ENCODE measurements around the gene KDM8. TPM values are rescaled to one million over a fixed set of nuclear protein-coding genes. Genes with fewer than 3 reads are reported as not detected.

The KDM8 gene
- total RNA-seq, 4 donors from 2014 or later, result 4.4 to 14.2 (median 9.2) TPM

DNA sequence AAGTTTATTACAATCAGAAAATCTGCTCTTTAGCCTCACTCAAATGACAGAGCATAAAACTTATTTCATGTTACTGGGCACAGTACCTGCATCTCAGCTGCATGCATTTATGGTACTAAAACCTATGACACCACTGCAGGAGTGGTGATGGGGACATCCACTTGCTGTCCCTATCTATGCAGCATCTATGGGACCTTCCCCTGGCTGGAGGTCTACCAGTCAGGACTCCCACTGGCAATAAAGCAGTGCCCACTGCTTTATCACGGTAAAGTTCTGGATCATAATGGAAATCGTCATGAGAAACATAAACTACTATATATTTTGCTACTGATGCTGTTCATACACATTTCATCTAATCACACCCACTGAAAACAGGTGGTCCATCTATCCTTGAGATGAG lies 39.1 kb downstream of the KDM8 start:
- Histone ChIP-seq H3K4me1 (peaks cover 45 to 93% (median 52%) of the 10 kb centered on the region in 4 donors), H3K9me3 (no peaks in the 10 kb centered on the region), H3K4me3 (peak overlapping the region in 2 of 4 donors; percentile 9 to 13), H3K27me3 (no peaks in the 10 kb centered on the region), H3K27ac (peak overlapping the region; percentile 77 to 90 (median 82)), H3K36me3 (no peaks in the 10 kb centered on the region)
- in situ Hi-C loops (cut with MboI; ENCODE audit: low pct_ligation_motif_present in 1 of 4, low pct_unique_long_range_greater_than_20kb in 1 of 4, low sequenced_read_pairs in 3 of 4) (loop anchor here in 2 of 4 donors (25.0 kb wide), 1 partner anchor 95 kb away; no protein-coding TSS in a partner anchor), intact Hi-C loops (cut with DNase I; ENCODE audit: low total_unique reads) (loop anchor here (5.0 kb wide), 1 partner anchor 75 kb away; no protein-coding TSS in a partner anchor)
- WGBS, 2 donors (ENCODE audit: low coverage in 1 of 2), result 43 to 50% methylated on average over 2 of the region's 2 CpGs
- no peak for TF ChIP-seq EP300 (IDR thresholded peaks at IDR 0.05; ENCODE audit: low read depth)
- TF ChIP-seq POLR2AphosphoS5 (IDR thresholded peaks at IDR 0.05), result peak in 1 of 3 donors; percentile 19
- no peak for DNase-seq

DNA sequence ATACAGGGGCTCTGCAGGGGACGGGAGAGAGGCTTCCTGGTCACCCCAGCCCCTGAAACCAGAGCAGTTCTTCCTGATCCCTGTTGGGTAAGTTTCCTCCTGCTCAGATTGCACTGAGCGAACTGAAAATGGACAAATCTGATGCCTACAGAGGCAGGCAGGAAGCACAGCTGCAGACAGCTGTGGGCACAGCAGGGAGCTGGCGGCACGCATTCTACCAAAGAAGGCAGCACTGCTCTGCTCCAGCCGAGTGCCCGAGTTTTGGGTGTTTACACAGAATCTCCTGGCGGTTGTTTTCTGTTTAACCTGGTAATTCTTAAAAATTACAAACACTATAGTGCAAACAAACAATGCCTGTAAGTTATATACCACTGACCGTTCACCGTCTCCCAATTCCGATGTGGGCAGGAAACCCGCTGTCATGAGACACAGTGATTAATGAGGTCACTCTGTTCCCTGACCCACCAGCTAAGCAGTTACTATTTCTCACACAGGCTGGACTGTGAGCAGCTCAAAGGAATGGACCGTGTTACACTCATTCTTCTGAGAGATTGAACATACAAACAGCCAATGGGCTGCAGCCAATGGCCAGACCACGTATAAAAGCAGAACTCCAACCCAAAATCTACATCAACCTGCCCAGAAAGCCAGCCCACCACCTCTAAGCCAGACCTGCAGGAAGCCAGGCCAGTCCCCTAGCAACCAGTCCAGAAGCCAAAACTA lies 39.7 kb downstream of the KDM8 start:
- peaks cover 39 to 87% (median 49%) of the 10 kb centered on the region in 4 donors for H3K4me1 ChIP-seq
- intact Hi-C loops (cut with DNase I; ENCODE audit: low total_unique reads), result loop anchor here (5.0 kb wide), 1 partner anchor 74 kb away; no protein-coding TSS in a partner anchor
- no peaks in the 10 kb centered on the region for H3K9me3 ChIP-seq
- DNase-seq, result no peak
- H3K27me3 ChIP-seq, result no peaks in the 10 kb centered on the region
- peak; percentile 33 to 65 (median 50) for TF ChIP-seq POLR2AphosphoS5 (IDR thresholded peaks at IDR 0.05)
- TF ChIP-seq POLR2A (IDR thresholded peaks at IDR 0.05), result peak; percentile 18
- TF ChIP-seq, protein P1, sequence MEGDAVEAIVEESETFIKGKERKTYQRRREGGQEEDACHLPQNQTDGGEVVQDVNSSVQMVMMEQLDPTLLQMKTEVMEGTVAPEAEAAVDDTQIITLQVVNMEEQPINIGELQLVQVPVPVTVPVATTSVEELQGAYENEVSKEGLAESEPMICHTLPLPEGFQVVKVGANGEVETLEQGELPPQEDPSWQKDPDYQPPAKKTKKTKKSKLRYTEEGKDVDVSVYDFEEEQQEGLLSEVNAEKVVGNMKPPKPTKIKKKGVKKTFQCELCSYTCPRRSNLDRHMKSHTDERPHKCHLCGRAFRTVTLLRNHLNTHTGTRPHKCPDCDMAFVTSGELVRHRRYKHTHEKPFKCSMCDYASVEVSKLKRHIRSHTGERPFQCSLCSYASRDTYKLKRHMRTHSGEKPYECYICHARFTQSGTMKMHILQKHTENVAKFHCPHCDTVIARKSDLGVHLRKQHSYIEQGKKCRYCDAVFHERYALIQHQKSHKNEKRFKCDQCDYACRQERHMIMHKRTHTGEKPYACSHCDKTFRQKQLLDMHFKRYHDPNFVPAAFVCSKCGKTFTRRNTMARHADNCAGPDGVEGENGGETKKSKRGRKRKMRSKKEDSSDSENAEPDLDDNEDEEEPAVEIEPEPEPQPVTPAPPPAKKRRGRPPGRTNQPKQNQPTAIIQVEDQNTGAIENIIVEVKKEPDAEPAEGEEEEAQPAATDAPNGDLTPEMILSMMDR (IDR thresholded peaks at IDR 0.05), result no peak
- TF ChIP-seq EP300 (IDR thresholded peaks at IDR 0.05; ENCODE audit: low read depth), result no peak
- peak overlapping the region; percentile 77 to 90 (median 82) for H3K27ac ChIP-seq
- in situ Hi-C loops (cut with MboI; ENCODE audit: low pct_ligation_motif_present in 1 of 4, low pct_unique_long_range_greater_than_20kb in 1 of 4, low sequenced_read_pairs in 3 of 4), result loop anchor here in 2 of 4 donors (25.0 kb wide), 1 partner anchor 94 kb away; no protein-coding TSS in a partner anchor
- H3K4me3 ChIP-seq, result peak overlapping the region in 2 of 4 donors; percentile 9 to 13
- no peaks in the 10 kb centered on the region for H3K36me3 ChIP-seq
- 48% methylated on average over 13 of the region's 13 CpGs; no CpG with 5 or more reads in 1 of the 2 donors for WGBS, 2 donors (ENCODE audit: low coverage in 1 of 2)

DNA sequence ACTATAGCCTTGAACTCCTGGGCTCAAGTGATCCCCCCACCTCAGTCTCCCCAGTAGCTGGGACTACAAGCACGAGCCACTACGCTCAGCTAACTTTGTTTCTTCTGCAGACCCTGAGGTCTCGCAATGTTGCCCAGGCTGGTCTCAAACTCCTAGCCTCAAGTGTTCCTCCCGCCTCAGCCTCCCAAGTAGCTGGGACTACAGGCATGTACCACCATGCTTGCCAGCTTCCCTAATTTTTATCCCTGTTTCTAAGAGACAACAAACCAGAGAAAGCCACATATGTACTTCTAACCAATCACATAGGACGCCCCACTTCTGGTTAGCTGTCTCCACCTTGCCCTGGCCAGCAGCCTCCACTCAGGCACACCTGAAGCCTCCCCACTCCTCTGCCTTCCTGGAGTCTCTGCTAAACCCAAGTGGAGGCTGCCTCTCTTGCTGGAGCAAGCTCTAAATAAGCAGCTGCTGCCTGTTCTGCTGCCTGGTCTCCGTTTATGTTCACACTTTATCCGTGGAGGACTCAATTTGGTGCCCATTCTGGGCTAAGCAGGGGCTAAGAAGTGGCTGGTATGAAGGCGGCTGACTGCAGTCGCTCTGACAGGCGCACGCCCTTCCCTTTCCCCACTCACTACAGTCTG lies 40.5 kb downstream of the KDM8 start:
- Histone ChIP-seq H3K36me3 (no peaks in the 10 kb centered on the region), H3K27me3 (no peaks in the 10 kb centered on the region), H3K27ac (peak overlapping the region; percentile 77 to 90 (median 82)), H3K9me3 (no peaks in the 10 kb centered on the region), H3K4me3 (no peak overlapping the region), H3K4me1 (peaks cover 36 to 79% (median 46%) of the 10 kb centered on the region in 4 donors)
- intact Hi-C loops (cut with DNase I; ENCODE audit: low total_unique reads), result loop anchor here (5.0 kb wide), 1 partner anchor 73 kb away; no protein-coding TSS in a partner anchor
- in situ Hi-C loops (cut with MboI; ENCODE audit: low pct_ligation_motif_present in 1 of 4, low pct_unique_long_range_greater_than_20kb in 1 of 4, low sequenced_read_pairs in 3 of 4), result loop anchor here in 2 of 4 donors (25.0 kb wide), 1 partner anchor 93 kb away; no protein-coding TSS in a partner anchor
- TF ChIP-seq POLR2AphosphoS5 (IDR thresholded peaks at IDR 0.05) (no peak), EP300 (IDR thresholded peaks at IDR 0.05; ENCODE audit: low read depth) (no peak), POLR2A (IDR thresholded peaks at IDR 0.05) (no peak)
- TF ChIP-seq, protein P1 (IDR thresholded peaks at IDR 0.05), result no peak
- DNase-seq, result no peak
- 86 to 91% methylated on average over 4 to 11 of the region's 11 CpGs for WGBS, 2 donors (ENCODE audit: low coverage in 1 of 2)

DNA sequence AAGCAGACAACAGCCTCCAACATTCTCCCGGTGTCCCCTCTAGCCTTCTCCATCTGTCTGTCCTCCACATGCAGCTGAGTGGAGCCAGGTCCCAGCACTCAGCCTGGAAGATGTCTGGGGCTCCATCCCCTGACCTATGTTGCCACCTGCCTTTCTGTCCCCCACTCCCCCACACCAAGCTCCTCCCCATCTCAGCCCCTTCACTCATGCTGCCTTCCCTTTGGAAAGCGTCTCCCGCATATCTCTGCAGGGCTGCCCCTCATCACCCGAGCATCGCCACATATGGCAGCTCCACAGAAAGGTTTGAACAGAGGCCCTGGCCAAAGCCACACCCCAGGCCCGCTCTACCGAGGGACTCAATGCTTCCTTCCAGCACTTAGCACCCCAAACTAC lies 41.0 kb downstream of the KDM8 start:
- no peak for TF ChIP-seq EP300 (IDR thresholded peaks at IDR 0.05; ENCODE audit: low read depth)
- no peak for TF ChIP-seq POLR2AphosphoS5 (IDR thresholded peaks at IDR 0.05)
- no peak for TF ChIP-seq POLR2A (IDR thresholded peaks at IDR 0.05)
- TF ChIP-seq, protein P1 (IDR thresholded peaks at IDR 0.05), result no peak
- WGBS, 2 donors (ENCODE audit: low coverage in 1 of 2), result 96 to 100% methylated on average over 1 to 7 of the region's 7 CpGs
- no peak for DNase-seq
- no peaks in the 10 kb centered on the region for H3K36me3 ChIP-seq
- H3K4me1 ChIP-seq, result peaks cover 36 to 74% (median 44%) of the 10 kb centered on the region in 4 donors
- in situ Hi-C loops (cut with MboI; ENCODE audit: low pct_ligation_motif_present in 1 of 4, low pct_unique_long_range_greater_than_20kb in 1 of 4, low sequenced_read_pairs in 3 of 4), result loop anchor here in 2 of 4 donors (25.0 kb wide), 1 partner anchor 93 kb away; no protein-coding TSS in a partner anchor
- no peaks in the 10 kb centered on the region for H3K9me3 ChIP-seq
- H3K4me3 ChIP-seq, result no peak overlapping the region
- H3K27me3 ChIP-seq, result no peaks in the 10 kb centered on the region
- intact Hi-C loops (cut with DNase I; ENCODE audit: low total_unique reads), result loop anchor here (5.0 kb wide), 1 partner anchor 73 kb away; no protein-coding TSS in a partner anchor
- peak overlapping the region; percentile 77 to 90 (median 82) for H3K27ac ChIP-seq

Data from transverse colon (tissue), 4 donors.